SW 1271 (cell line): Measurements from ENCODE around the gene SCGB1C2.
"Not testable (repeated sequence)": the region's sequence is repeated elsewhere in the genome, so short reads cannot be mapped to it uniquely, and the experiment has no call there.

Source experiments
- DNase-seq, 2 experiments: peaks; one replicate each; lab custom pipeline; 2025; lab: John Stamatoyannopoulos, UW

Gene SCGB1C2

GRCh38 chr17:137166-137807 is at the start of gene SCGB1C2:
SCGB1C2 (plus strand) TSS chr17:137569; CDS start chr17:137591, 22 bp downstream.
- not testable (repeated sequence) for DNase-seq

GRCh38 chr17:113111-113510 is 24.3 kb upstream of the SCGB1C2 start:
- DNase-seq: not testable (repeated sequence)

GRCh38 chr17:118339-118917 is 18.9 kb upstream of the SCGB1C2 start:
- not testable (repeated sequence) for DNase-seq

GRCh38 chr17:133932-134331 is 3.4 kb upstream of the SCGB1C2 start:
- DNase-seq: not testable (repeated sequence)

GRCh38 chr17:134332-134785 is 3.0 kb upstream of the SCGB1C2 start:
- not testable (repeated sequence) for DNase-seq

- DNase-seq: not testable (repeated sequence)
Measured at GRCh38 chr17:135022-135421, 2.3 kb upstream of the SCGB1C2 start.

GRCh38 chr17:135895-136294 is 1.5 kb upstream of the SCGB1C2 start:
- not testable (repeated sequence) for DNase-seq

GRCh38 chr17:136531-136930 is 838 bp upstream of the SCGB1C2 start:
- DNase-seq: not testable (repeated sequence)

GRCh38 chr17:139401-140205 is 2.2 kb downstream of the SCGB1C2 start:
- not testable (repeated sequence) for DNase-seq

GRCh38 chr17:142102-142661 is 4.8 kb downstream of the SCGB1C2 start:
- peak in 1 of 2 experiments; percentile 37 for DNase-seq

GRCh38 chr17:142876-143784 is 5.8 kb downstream of the SCGB1C2 start:
- DNase-seq: no peak

- peak; percentile 29 to 69 for DNase-seq
Measured at GRCh38 chr17:143785-144281, 6.5 kb downstream of the SCGB1C2 start.

GRCh38 chr17:144936-145670 is 7.7 kb downstream of the SCGB1C2 start:
- no peak for DNase-seq

GRCh38 chr17:145671-146541 is 8.5 kb downstream of the SCGB1C2 start:
- no peak for DNase-seq

- no peak for DNase-seq
Measured at GRCh38 chr17:146546-146945, 9.2 kb downstream of the SCGB1C2 start.

GRCh38 chr17:146983-147761 is 9.8 kb downstream of the SCGB1C2 start:
- DNase-seq: no peak

- DNase-seq: no peak
Measured at GRCh38 chr17:147796-148740, 10.7 kb downstream of the SCGB1C2 start.

- DNase-seq: no peak
Measured at GRCh38 chr17:148757-149156, 11.4 kb downstream of the SCGB1C2 start.
